NT2/D1 (cell line): ENCODE results near the gene PRIMA1.

ENCODE experiments used
- DNase-seq: peaks from one replicate; pipeline ENCODE4 v3.0.0-alpha.2; 2011; ENCODE audit warnings: low read depth, low spot score
- H3K27me3 ChIP-seq: 2 replicates; pipeline ENCODE4 v1.6.0; 2011; ENCODE audit warnings: mild to moderate bottlenecking; ENCODE audit not compliant: insufficient read length, insufficient read depth
- H3K36me3 ChIP-seq: 2 replicates; pipeline ENCODE4 v1.6.1; 2011; ENCODE audit warnings: mild to moderate bottlenecking, low read length, mixed read lengths; ENCODE audit not compliant: insufficient read depth, insufficient read length
- H3K4me1 ChIP-seq: 2 replicates; pipeline ENCODE4 v1.5.1; 2011; ENCODE audit not compliant: insufficient read depth, insufficient read length
- H3K4me3 ChIP-seq: 2 replicates; pipeline ENCODE4 v1.5.1; 2011; ENCODE audit warnings: low read depth; ENCODE audit not compliant: insufficient read length
- H3K9ac ChIP-seq: 2 replicates; pipeline ENCODE4 v1.6.0; 2011; ENCODE audit warnings: low read depth; ENCODE audit not compliant: insufficient read length
- H3K9me3 ChIP-seq: 2 replicates; pipeline ENCODE4 v1.5.1; 2011; ENCODE audit warnings: mild to moderate bottlenecking, low read length; ENCODE audit not compliant: insufficient read depth
- SUZ12 ChIP-seq: IDR thresholded peaks from 2 replicates; pipeline ENCODE4 v1.6.1; 2011; ENCODE audit not compliant: insufficient read length, insufficient read depth; ENCODE audit errors: extremely low read depth
- YY1 ChIP-seq: IDR thresholded peaks from 2 replicates; pipeline ENCODE4 v1.6.1; 2011; ENCODE audit not compliant: insufficient read length, insufficient read depth
- ZNF274 ChIP-seq: IDR thresholded peaks from 2 replicates; pipeline ENCODE4 v1.6.1; 2011; ENCODE audit warnings: mild to moderate bottlenecking, low read depth, low read length

PRIMA1 gene

DNA sequence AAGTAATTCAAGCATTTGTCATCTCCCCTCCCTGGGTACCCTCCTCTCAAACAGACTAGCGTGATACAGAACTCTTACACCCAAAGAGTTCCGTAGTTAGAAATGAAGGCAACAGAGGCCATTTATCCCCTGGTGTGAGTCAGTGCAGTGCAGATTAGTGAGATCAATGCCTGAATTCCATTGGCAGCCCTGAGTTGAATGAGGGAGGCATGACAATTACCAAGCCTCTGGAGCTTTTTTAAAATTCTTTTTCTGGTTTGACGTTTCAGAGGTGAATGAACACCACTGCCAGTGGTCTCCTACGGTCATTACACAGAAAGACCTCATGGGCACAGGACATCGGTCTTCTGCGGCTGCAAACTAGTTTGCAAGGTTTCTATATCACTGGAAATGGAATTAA is 94.4 kb downstream of the PRIMA1 start:
- H3K4me1 ChIP-seq = no peaks in the 10 kb centered on the region
- no peak overlapping the region for H3K9ac ChIP-seq
- H3K36me3 ChIP-seq = no peaks in the 10 kb centered on the region
- DNase-seq = peak; percentile 51
- no peak overlapping the region for H3K4me3 ChIP-seq
- no peak for TF ChIP-seq ZNF274
- TF ChIP-seq SUZ12 = no peak
- no peak for TF ChIP-seq YY1
- 0 out of 2 replicates have a peak, but pooled peaks cover 4% of the 10 kb centered on the region for H3K9me3 ChIP-seq
- H3K27me3 ChIP-seq = no peaks in the 10 kb centered on the region

DNA sequence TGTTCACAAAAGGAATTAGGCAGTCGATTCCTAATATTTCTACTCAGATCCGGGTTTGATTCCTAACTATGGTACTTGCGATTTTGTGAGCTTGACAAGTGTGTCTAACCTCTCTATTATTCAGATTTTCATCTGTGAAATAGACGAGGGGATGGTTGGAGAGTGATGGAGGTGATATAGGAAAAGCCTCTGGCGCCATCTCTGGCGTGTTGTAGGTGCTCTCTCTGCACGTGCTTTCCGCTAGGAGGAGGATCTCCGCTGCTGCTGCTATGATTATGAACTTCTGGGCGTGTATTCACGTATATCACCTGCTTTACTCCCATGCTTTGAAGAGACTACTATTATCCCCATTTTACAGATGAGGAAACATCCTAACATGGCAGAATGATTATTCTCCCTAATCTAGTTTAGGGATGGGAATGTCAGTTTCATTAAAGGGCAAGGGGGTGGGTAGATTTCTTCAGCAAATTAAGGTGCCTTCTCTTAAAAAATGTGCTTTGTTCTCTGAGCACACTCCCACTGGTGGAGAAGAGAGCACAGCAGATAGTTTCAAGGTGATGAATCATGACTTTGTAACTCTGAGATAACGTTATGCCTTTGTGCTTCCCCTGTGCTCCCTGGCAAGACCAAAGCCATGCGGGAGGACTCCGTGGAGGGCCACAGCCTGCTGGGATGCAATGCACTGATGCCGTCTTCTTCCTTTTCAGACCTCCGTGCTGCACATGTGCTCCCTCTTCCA is 97.1 kb downstream of the PRIMA1 start:
- no peak for DNase-seq
- Histone ChIP-seq H3K4me3 (no peak overlapping the region), H3K36me3 (no peaks in the 10 kb centered on the region), H3K4me1 (peaks cover 3% of the 10 kb centered on the region), H3K27me3 (no peaks in the 10 kb centered on the region), H3K9ac (no peak overlapping the region), H3K9me3 (no peaks in the 10 kb centered on the region)
- TF ChIP-seq ZNF274 = no peak

GRCh38 chr14:93690146-93690545 is 98.1 kb downstream of the PRIMA1 start:
- no peak overlapping the region for H3K4me3 ChIP-seq
- H3K27me3 ChIP-seq = no peaks in the 10 kb centered on the region
- H3K4me1 ChIP-seq = peaks cover 4% of the 10 kb centered on the region
- no peak overlapping the region for H3K9ac ChIP-seq
- no peaks in the 10 kb centered on the region for H3K36me3 ChIP-seq
- TF ChIP-seq SUZ12 = no peak
- no peak for TF ChIP-seq YY1
- TF ChIP-seq ZNF274 = no peak
- H3K9me3 ChIP-seq = no peaks in the 10 kb centered on the region
- DNase-seq = no peak

- no peaks in the 10 kb centered on the region for H3K27me3 ChIP-seq
- no peaks in the 10 kb centered on the region for H3K36me3 ChIP-seq
- no peaks in the 10 kb centered on the region for H3K9me3 ChIP-seq
- no peak overlapping the region for H3K4me3 ChIP-seq
- no peak for TF ChIP-seq YY1
- no peak for TF ChIP-seq ZNF274
- TF ChIP-seq SUZ12 = no peak
- peaks cover 4% of the 10 kb centered on the region for H3K4me1 ChIP-seq
- no peak for DNase-seq
- peak overlapping the region; percentile 38 for H3K9ac ChIP-seq
These were observed 99.5 kb downstream of the PRIMA1 start for GRCh38 chr14:93688820-93689219.

DNA sequence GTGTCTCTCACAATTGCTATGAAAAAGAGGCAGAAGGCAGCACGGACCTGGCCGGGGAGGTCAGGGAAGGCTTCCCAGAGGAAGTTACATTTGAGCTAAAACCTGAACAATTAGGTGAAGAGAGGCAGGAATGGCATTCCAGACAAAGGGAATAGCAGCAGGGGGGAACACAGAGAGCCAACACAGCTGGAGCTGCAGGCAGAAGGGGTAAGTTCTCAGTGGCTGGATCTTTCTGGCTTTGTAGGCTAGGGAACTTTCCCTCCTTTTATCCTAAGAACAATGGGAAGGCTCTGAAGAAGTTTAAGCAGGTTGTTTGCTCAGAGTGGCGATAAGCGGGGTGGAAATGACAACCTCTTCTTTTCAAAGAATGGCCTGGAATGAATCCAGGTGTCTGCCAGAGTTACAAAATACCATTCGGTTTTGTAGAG is 100.0 kb downstream of the PRIMA1 start:
- no peak for TF ChIP-seq YY1
- no peak for TF ChIP-seq SUZ12
- no peak for TF ChIP-seq ZNF274
- Histone ChIP-seq H3K36me3 (no peaks in the 10 kb centered on the region), H3K9ac (no peak overlapping the region), H3K9me3 (no peaks in the 10 kb centered on the region), H3K27me3 (no peaks in the 10 kb centered on the region), H3K4me1 (peaks cover 4% of the 10 kb centered on the region), H3K4me3 (no peak overlapping the region)
- peak; percentile 85 for DNase-seq

DNA sequence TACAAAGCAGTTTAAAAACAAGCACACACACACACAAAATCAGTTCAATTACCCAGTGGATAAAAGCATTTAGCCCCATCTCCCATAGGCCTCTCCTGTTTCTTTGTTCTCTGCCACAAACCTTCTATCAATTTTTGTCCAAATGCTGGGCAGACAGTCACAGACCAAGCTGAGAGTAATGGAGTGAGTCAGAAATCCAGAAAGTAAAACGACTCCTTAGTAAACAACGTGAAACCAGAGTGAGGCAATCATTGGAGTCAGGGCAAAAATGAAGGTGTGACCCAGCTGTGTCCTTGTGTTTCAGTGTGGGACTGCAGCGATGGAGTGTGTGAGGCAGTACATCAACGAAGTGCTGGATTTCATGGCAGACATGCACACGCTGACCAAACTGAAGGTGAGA is 102.0 kb downstream of the PRIMA1 start:
- no peaks in the 10 kb centered on the region for H3K36me3 ChIP-seq
- no peak for DNase-seq
- H3K4me3 ChIP-seq = no peak overlapping the region
- H3K4me1 ChIP-seq = peaks cover 4% of the 10 kb centered on the region
- H3K27me3 ChIP-seq = no peaks in the 10 kb centered on the region
- no peak for TF ChIP-seq SUZ12
- TF ChIP-seq YY1 = no peak
- no peak for TF ChIP-seq ZNF274
- H3K9ac ChIP-seq = no peak overlapping the region
- no peaks in the 10 kb centered on the region for H3K9me3 ChIP-seq

DNA sequence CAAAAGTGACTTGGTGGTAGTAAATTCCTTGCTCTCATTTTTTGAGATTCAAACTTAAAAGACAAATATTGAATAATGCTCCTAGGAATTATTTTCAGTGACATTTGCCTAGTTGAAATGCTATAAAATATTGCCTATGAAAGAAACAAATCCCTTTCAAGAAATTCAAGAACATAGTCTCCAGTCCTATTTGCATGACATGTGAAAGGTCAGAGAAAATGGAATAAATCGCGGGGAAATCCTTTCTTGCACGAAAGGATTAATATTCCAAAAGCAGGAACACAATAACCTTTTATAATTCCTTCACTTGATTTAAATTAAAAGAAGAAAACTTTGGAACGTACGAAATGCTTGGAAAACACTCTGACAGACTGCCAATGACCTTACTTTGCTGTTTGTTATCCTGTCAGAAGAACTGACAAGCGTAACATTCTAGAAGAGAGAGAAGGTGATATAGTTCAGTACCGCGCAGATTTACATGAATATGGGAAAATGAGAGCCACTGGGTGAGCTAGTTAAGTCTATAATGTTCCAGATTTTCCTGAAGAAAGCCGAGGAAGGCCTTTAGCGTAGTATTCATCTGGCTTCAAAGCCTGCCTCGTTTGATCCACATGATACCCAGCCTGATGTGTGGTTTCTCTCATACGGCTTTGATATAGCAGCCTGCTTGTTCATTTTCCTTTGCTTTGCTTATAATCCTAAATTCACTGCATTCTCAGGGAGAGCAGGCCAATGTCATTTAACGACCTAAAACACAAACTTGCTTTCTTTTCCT is 103.0 kb downstream of the PRIMA1 start:
- Histone ChIP-seq H3K4me3 (no peak overlapping the region), H3K4me1 (peaks cover 4% of the 10 kb centered on the region), H3K36me3 (no peaks in the 10 kb centered on the region), H3K27me3 (no peaks in the 10 kb centered on the region), H3K9me3 (no peaks in the 10 kb centered on the region), H3K9ac (no peak overlapping the region)
- TF ChIP-seq SUZ12 = no peak
- no peak for TF ChIP-seq YY1
- TF ChIP-seq ZNF274 = no peak
- DNase-seq = no peak
